ENCODE data around the gene CRTAC1.

Gene CRTAC1

DNA sequence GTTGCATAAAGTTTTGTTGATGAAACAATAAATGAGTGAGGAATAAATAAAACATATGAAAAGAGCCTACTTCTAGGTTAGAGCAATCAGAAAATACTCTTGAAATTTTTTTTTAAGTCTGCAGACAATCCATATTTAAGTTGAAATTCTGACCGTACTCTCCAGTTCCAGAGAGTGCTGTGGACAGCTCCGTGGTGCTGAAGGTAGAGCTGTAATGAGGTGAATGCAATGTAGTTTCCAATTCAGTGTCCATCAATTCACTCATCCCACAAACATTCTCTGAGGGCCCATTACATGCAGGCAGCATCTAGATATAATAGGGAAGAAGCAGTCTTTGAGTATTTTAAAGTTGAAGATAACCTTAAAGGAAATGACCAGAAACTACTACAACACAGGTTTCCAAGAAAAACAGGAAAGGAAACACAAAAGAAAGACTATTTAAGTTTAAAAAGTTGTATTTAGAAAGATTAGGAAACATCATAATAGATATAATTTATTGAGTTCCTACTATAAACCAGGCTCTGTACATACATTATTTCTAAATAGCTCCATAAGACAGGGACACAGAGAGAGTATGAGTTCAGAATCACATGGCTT, 44.0 kb upstream of the CRTAC1 start:
- H3K27me3 ChIP-seq (ENCODE audit: control insufficient read depth, insufficient read depth, low read length), result no peaks in the 10 kb centered on the region
- H3K36me3 ChIP-seq (ENCODE audit: control insufficient read depth, insufficient read depth, low read length), result no peaks in the 10 kb centered on the region
- no peaks in the 10 kb centered on the region for H3K9me3 ChIP-seq (ENCODE audit: control insufficient read depth, low read length)
- H3K27ac ChIP-seq, result no peak overlapping the region
- H3K4me2 ChIP-seq (ENCODE audit: low read length), result no peak overlapping the region
- TF ChIP-seq, protein P1, sequence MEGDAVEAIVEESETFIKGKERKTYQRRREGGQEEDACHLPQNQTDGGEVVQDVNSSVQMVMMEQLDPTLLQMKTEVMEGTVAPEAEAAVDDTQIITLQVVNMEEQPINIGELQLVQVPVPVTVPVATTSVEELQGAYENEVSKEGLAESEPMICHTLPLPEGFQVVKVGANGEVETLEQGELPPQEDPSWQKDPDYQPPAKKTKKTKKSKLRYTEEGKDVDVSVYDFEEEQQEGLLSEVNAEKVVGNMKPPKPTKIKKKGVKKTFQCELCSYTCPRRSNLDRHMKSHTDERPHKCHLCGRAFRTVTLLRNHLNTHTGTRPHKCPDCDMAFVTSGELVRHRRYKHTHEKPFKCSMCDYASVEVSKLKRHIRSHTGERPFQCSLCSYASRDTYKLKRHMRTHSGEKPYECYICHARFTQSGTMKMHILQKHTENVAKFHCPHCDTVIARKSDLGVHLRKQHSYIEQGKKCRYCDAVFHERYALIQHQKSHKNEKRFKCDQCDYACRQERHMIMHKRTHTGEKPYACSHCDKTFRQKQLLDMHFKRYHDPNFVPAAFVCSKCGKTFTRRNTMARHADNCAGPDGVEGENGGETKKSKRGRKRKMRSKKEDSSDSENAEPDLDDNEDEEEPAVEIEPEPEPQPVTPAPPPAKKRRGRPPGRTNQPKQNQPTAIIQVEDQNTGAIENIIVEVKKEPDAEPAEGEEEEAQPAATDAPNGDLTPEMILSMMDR (IDR thresholded peaks at IDR 0.05), result no peak
- no peaks in the 10 kb centered on the region for H3K79me2 ChIP-seq
- H3K9ac ChIP-seq, result no peak overlapping the region
- H3K4me3 ChIP-seq (ENCODE audit: low read depth, low read length), result no peak overlapping the region
- H3K4me1 ChIP-seq, result no peaks in the 10 kb centered on the region
- no peak overlapping the region for H2AFZ ChIP-seq

DNA sequence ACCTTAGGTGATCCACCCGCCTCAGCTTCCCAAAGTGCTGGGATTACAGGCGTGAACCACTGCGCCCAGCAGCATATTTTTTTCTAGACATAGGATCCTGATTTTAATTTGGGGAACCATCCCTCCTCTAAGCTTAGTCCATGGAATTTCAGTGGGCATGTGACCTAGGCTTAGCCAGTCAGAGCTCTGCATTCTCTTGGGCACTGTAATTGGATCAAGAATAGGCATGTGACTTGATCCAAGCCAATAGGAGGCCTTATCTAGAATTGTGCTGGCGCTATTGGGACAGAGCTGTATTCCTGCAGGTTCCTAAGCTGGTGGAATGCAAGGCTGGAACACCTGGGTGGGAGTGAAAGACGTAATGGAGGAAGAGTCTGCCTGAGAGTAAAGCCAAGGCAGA, 36.7 kb upstream of the CRTAC1 start:
- H3K4me3 ChIP-seq (ENCODE audit: low read depth, low read length), result no peak overlapping the region
- H3K27me3 ChIP-seq (ENCODE audit: control insufficient read depth, insufficient read depth, low read length), result no peaks in the 10 kb centered on the region
- no peak overlapping the region for H2AFZ ChIP-seq
- TF ChIP-seq, protein P1 (IDR thresholded peaks at IDR 0.05), result no peak
- H3K79me2 ChIP-seq, result no peaks in the 10 kb centered on the region
- H3K36me3 ChIP-seq (ENCODE audit: control insufficient read depth, insufficient read depth, low read length), result no peaks in the 10 kb centered on the region
- no peak overlapping the region for H3K9ac ChIP-seq
- no peak overlapping the region for H3K4me2 ChIP-seq (ENCODE audit: low read length)
- no peaks in the 10 kb centered on the region for H3K9me3 ChIP-seq (ENCODE audit: control insufficient read depth, low read length)
- no peak overlapping the region for H3K27ac ChIP-seq
- no peaks in the 10 kb centered on the region for H3K4me1 ChIP-seq

DNA sequence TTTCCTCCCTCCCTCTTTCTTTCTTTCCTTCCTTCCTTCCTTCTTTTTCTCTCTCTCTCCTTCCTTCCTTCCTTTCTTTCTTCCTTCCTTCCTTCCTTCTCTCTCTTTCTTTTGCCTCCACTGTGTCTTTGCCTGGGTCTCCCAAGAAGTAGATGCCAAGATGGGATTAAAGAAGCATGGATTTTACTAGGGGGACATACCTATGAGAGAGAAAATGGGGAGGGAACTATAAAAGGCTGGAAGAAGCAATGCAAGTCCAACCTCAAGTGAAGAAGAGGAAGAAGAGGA, 33.3 kb upstream of the CRTAC1 start:
- TF ChIP-seq, protein P1 (IDR thresholded peaks at IDR 0.05), result no peak
- H3K4me2 ChIP-seq (ENCODE audit: low read length), result no peak overlapping the region
- H2AFZ ChIP-seq, result no peak overlapping the region
- H3K27ac ChIP-seq, result no peak overlapping the region
- H3K9me3 ChIP-seq (ENCODE audit: control insufficient read depth, low read length), result no peaks in the 10 kb centered on the region
- H3K79me2 ChIP-seq, result no peaks in the 10 kb centered on the region
- no peaks in the 10 kb centered on the region for H3K27me3 ChIP-seq (ENCODE audit: control insufficient read depth, insufficient read depth, low read length)
- no peak overlapping the region for H3K9ac ChIP-seq
- H3K4me3 ChIP-seq (ENCODE audit: low read depth, low read length), result no peak overlapping the region
- H3K36me3 ChIP-seq (ENCODE audit: control insufficient read depth, insufficient read depth, low read length), result no peaks in the 10 kb centered on the region
- H3K4me1 ChIP-seq, result no peaks in the 10 kb centered on the region

DNA sequence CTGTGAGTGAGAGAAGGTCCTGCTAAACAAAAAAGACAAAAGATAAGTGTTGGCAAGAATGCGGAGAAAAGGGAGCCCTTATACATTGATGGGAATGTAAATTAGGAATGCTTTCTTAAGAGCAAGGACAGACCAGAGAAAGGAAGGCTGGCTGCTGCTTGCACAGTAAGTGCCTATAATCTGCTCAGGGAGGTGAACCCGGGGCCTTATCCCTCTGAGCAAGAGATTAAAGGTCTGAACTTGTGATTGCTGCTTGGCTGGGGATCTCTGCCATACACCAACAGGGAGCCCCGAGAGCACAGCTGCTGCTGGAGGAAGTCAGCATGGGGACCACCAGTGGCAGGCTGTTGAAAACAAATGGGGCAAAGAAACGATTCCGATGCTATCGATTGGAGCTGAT, 32.0 kb upstream of the CRTAC1 start:
- no peak overlapping the region for H3K27ac ChIP-seq

DNA sequence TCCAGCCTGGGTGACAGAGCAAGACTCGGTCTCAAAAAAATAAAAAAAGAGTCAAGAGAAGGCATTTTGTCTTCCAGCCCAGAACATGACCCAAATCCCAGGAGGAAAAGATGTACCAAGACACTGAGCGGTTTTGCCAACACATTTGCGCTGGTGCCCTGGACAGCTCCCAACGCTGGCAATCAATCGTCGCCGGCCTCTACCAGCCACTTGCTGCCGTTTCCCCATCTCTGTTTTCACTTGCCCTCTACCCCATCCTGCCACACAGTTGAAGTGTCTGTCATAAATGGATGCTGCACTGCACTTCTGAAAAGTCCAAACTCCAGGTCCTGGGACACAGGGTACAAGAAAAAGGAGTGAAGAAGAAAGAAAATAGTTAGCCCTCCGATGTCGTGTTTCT, 29.7 kb upstream of the CRTAC1 start:
- H3K9ac ChIP-seq, result no peak overlapping the region
- H3K79me2 ChIP-seq, result no peaks in the 10 kb centered on the region
- H3K4me3 ChIP-seq (ENCODE audit: low read depth, low read length), result no peak overlapping the region
- H3K27me3 ChIP-seq (ENCODE audit: control insufficient read depth, insufficient read depth, low read length), result no peaks in the 10 kb centered on the region
- TF ChIP-seq, protein P1 (IDR thresholded peaks at IDR 0.05), result no peak
- no peak overlapping the region for H3K27ac ChIP-seq
- H3K4me2 ChIP-seq (ENCODE audit: low read length), result no peak overlapping the region
- no peaks in the 10 kb centered on the region for H3K36me3 ChIP-seq (ENCODE audit: control insufficient read depth, insufficient read depth, low read length)
- H2AFZ ChIP-seq, result no peak overlapping the region
- no peaks in the 10 kb centered on the region for H3K4me1 ChIP-seq
- no peaks in the 10 kb centered on the region for H3K9me3 ChIP-seq (ENCODE audit: control insufficient read depth, low read length)

More for the DNA sequence above, 32.0 kb upstream of the CRTAC1 start:
- Histone ChIP-seq H3K9ac (no peak overlapping the region), H3K36me3 (ENCODE audit: control insufficient read depth, insufficient read depth, low read length) (no peaks in the 10 kb centered on the region), H3K4me1 (no peaks in the 10 kb centered on the region), H3K4me3 (ENCODE audit: low read depth, low read length) (no peak overlapping the region), H3K79me2 (no peaks in the 10 kb centered on the region), H3K27me3 (ENCODE audit: control insufficient read depth, insufficient read depth, low read length) (no peaks in the 10 kb centered on the region), H2AFZ (no peak overlapping the region), H3K4me2 (ENCODE audit: low read length) (no peak overlapping the region), H3K9me3 (ENCODE audit: control insufficient read depth, low read length) (no peaks in the 10 kb centered on the region)
- TF ChIP-seq, protein P1 (IDR thresholded peaks at IDR 0.05), result no peak
